GM19468 (cell line): ENCODE results near the gene AVP.
"Not testable (repeated sequence)": the region's sequence is repeated elsewhere in the genome, so short reads cannot be mapped to it uniquely, and the experiment has no call there.

ENCODE experiments used
- ATAC-seq: cut with Tn5 transposase; IDR thresholded peaks from one replicate; pipeline ENCODE4 v1.9.1; 2021; ENCODE audit warnings: mild to moderate bottlenecking, moderate library complexity, moderate number of reproducible peaks; ENCODE audit not compliant: unreplicated experiment; ENCODE audit errors: extremely low read depth

Gene AVP, protein sequence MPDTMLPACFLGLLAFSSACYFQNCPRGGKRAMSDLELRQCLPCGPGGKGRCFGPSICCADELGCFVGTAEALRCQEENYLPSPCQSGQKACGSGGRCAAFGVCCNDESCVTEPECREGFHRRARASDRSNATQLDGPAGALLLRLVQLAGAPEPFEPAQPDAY

DNA sequence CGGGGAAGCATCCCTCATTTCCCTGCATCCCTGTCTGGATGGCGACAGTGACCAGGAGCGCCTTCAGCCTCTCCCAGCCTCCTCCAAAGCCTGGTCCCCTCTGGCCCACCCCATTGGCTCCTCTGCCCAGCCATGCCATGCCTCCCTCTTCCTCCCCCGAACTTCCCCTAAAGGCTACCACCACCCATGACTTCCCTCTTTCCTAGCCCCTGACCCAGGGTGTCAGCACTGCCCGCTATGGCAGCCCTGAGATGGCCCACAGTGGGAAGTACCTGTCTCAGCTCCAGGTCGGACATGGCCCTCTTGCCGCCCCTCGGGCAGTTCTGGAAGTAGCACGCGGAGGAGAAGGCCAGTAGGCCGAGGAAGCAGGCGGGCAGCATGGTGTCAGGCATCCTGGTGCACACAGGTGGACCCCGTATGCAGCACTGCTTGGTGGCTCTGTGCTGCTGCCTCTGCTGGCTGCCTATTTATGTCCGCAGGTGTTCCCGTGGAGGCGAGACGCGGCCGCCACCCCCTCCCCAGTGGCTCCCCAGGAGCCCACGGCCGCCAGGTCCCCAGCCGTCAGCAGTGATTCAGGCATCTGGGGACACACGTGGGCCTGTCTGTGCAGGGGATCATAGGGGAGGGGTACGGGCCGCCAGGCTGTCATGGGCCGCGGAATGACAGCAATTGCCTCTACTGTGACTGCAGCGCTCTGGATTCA lies at the start of gene AVP:
Gene AVP (minus strand): TSS at position 442 of the 703 bp plus-strand sequence. CDS start 50 bp downstream, at position 392.
- no peak for ATAC-seq

DNA sequence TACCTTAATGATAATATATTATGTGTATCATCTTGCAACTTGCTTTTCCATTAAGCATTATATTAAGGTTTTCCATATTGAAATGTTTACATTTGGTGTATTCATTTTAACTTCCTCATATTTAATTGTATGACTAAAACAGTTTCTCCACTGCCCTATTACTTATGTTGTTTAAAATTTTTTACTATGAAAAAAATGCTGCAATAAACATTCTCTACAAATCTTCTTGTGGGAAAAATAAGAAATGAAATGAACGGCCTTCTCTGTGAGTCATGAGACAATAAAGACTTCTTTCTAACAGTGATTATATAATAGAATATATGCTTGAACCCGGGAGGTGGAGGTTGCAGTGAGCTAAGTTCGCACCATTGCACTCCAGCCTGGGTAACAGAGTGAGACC lies 49.6 kb upstream of the AVP start:
- ATAC-seq: no peak

DNA sequence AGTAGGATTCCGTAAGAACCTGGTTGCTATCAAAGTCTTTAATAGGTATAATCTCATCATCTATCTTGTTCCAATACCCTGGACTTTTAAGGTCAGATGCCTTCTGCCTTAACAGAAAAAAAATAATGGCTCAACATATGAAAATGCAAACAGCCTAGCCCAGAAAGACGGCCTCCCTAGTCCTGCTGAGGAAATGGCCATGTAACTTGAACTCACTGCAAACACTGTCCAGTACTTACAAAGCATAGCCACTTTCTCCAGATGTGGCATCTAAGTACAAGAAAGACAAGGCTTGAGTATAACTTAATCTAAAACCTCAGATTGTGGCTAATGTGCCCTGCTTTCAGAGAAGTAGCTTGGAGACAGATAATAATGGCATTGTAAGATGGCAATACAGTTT lies 48.6 kb upstream of the AVP start:
- ATAC-seq: no peak

DNA sequence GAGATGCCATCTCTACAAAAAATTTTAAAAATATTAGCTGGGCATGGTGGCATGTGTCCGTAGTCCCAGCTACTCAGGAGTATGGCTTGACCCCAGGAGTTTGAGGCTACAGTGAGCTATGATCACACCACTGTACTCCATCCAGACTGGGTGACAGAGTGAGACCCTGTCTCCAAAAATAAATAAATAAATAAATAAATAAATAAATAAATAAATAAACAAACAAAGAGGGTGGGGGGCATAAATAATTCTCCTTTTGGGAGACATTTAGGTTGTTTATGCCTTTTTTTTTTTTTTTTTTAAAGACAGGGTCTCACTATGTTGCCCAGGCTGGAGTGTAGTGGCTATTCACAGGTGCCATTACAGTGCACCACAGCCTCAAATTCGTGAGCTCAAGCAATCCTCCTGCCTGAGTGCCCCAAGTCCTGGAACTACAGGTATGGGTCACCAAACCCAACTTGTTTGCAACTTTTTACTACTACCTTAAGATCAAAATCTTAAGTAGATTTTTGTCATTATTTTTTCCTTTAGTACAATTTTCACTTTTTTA lies 45.6 kb upstream of the AVP start:
- no peak for ATAC-seq

DNA sequence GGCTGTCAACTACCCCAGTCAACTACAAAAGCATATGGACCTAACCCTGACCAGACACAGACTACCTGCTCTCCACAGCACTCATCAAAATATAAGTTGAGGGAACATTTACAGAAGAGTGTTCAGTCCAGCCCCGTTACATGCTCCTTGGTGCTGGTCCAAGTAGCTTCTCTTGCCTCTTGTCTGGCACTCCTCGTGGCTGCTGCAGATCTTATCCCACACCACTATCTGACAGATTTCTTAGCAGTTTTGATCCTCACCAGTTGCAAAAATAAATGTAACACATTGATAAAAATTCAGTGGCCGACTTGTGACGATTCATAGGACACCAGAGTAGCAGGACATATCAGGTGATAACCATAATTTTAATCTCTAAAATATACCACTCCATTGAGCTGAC lies 44.6 kb upstream of the AVP start:
- ATAC-seq: no peak

DNA sequence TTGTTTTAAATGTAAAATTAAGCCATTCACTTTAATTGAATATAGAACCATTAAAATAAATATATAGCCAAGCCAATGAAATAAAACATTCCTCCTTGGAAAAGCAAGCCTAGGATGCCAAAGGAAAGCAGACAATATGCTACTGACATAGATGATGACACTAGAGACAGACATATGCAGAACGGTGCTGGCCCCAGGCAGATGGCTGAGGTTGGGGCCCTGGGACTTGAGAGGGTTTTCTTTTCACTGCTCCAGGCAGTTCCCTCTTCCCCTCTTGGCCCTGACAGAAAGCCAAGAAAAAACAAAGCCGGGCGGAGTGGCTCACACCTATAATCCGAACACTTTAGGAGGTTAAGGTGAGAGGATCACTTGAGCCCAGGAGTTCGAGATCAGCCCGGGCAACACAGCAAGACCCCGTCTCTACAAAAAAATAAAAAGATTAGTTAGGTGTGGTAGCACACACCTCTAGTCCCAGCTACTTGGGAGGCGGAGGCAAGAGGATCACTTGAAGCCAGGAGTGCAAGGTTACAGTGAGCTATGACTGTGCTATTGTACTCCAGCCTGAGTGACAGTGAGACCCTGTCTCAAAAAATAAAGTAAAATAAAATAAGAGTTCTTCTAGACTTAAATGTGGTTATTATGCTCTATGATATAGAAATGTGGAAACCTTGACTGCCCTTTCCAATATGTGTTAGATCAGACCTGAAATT lies 43.9 kb upstream of the AVP start:
- no peak for ATAC-seq

DNA sequence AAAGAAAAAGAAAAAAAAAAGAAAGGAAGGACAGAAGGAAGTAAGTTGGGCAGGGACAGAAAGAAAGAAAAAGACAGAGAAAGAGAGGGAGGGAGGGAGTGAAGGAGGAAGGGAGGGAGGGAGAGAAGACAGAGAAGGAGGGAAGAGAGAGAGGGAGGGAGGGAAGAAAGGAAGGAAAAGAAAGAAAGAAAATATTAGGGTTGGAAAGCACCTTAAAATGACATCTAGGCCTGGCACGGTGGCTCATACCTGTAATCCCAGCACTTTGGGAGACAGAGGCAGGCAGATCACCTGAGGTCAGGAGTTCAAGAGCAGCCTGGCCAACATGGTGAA lies 42.0 kb upstream of the AVP start:
- no peak for ATAC-seq

DNA sequence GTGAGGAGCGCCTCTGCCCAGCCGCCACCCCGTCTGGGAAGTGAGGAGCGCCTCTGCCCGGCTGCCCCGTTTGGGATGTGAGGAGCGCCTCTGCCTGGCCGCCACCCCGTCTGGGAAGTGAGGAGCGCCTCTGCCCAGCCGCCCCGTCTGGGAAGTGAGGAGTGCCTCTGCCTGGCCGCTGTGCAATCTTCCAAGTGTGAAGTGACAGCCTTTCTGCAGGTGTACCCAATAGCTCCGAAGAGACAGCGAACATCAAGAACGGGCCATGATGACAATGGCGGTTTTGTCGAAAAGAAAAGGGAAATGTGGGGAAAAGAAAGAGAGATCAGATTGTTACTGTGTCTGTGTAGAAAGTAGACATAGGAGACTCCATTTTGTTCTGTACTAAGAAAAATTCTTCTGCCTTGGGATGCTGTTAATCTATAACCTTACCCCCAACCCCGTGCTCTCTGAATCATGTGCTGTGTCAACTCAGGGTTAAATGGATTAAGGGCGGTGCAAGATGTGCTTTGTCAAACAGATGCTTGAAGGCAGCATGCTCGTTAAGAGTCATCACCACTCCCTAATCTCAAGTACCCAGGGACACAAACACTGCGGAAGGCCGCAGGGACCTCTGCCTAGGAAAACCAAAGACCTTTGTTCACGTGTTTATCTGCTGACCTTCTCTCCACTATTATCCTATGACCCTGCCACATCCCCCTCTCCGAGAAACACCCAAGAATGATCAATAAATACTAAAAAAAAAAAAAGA lies 41.4 kb upstream of the AVP start:
- ATAC-seq: not testable (repeated sequence)

DNA sequence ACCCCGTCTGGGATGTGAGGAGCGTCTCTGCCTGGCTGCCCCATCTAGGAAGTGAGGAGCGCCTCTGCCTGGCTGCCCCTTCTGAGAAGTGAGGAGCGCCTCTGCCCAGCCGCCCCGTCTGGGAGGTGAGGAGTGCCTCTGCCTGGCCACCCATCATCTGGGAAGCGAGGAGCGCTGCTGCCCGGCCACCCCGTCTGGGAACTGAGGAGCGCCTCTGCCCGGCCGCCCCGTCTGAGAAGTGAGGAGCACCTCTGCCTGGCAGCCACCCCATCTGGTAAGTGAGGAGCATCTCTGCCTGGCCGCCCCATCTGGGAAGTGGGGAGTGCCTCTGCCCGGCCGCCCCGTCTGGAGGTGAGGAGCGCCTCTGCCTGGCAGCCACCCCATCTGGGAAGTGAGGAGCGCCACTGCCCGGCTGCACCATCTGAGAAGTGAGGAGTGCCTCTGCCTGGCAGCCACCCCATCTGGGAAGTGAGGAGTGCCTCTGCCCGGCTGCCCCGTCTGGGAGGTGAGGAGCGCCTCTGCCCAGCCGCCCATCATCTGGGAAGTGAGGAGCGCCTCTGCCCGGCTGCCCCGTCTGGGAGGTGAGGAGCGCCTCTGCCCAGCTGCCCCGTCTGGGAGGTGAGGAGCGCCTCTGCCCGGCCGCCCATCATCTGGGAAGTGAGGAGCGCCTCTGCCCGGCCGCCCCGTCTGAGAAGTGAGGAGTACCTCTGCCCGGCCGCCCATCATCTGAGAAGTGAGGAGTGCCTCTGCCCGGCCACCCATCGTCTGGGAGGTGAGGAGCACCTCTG lies 40.4 kb upstream of the AVP start:
- ATAC-seq: not testable (repeated sequence)

DNA sequence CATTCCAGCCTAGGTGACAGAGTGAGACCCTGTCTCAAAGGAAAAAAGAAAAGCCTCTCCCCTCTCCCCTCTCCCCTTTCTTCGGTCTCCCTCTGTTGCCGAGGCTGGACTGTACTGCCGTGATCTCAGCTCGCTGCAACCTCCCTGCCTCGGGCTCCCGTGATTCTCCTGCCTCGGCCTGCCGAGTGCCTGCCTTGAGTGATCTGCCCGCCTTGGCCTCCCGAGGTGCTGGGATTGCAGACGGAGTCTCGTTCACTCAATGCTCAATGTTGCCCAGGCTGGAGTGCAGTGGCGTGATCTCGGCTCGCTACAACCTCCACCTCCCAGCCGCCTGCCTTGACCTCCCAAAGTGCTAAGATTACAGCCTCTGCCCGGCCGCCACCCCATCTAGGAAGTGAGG lies 39.6 kb upstream of the AVP start:
- ATAC-seq: not testable (repeated sequence)

DNA sequence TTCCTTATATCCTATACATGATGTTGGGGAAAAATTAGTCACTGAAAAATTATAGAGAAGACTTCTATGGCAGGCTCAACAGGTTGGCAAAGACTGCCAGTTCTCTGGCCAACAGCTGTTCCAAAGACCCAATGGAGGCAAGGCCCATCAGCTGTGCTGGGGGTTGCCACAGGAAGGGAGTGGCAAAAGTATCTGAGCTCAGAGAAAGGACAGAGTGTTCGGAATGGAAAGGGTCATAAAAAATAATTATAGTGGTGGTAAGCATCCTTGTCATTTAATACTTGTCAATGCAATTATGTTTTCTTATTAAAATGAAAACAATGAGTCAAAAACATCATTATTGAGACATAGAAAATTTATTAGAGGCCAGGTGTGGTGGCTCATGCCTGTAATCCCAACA lies 39.0 kb upstream of the AVP start:
- no peak for ATAC-seq

DNA sequence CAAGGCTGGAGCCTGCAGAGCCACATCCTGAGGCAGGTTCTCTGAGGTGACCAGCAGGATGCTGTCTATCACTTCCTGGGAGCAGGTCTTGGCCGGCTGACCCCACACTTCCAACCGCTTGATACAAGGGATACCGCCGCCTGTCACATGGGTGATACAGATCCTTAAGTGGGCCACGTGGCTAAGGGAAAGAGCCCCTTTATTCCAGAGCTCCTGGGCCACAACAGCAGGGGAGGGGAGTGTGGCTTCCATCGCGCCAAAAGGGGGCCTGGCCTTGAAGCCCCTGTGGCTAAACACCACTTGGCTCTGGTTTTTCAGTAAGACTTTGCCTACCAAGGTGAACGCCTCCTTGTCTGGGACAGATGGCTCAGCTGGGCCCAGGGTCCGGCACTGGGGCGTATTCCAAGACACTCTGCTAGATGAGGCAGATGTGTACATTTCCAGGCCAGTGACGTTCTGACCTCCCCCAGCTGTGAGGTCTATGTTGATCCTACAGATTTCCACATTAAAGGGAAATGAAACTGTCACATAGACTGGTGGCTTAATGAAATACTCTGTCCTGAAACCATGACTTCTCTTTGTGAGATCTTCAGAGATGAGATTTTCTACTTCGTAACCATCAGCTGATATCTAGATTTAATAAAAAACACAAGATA lies 37.6 kb upstream of the AVP start:
- no peak for ATAC-seq

DNA sequence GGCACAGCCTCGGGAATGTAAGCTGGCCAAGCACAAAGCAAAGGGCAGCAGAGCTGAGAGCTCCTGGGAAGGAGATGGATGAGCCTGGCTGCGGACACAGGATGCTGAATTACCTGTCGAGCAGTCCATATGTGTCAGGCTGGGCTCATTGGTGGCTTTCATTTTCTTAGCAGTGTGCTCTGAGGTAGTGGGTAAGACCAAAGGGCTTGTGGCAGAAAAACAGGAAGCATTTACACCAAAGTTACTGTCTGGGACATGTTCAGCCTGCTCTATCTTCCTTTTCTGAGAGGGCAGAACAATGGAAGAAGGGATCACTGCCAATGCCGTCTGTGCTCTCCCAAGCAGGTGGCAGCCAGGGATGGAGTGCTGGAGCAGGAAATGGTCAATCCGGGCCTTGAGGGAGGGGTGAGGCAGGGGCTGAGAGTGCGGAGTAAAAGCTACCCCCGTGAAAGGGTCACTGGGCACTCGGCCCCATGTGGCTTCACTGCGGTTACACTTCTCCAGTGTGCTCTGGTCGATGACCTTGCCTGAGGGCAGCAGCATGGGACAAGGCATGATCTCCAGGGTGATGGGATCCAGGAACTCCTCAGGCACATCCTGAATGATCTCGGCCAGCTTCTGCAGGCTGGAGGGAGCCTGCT lies 36.9 kb upstream of the AVP start:
- no peak for ATAC-seq

DNA sequence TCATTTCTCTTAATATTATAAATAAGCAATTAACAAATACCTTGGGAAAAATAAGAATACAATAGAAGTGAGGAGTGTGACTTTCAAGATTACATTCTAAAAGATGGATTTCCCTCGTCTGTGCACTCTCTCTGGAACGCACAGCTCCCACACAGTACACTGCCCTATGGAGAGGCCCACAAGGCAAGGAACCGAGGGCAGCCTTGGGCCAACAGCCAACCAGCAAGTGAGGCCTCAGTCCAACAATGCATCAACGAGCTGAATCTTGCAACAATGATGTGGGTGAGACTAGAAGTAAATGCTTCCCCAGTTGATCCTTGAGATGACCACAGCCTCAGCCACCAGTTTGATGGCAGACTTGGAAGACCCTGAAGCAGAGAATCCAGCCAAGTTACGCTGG lies 34.5 kb upstream of the AVP start:
- no peak for ATAC-seq

DNA sequence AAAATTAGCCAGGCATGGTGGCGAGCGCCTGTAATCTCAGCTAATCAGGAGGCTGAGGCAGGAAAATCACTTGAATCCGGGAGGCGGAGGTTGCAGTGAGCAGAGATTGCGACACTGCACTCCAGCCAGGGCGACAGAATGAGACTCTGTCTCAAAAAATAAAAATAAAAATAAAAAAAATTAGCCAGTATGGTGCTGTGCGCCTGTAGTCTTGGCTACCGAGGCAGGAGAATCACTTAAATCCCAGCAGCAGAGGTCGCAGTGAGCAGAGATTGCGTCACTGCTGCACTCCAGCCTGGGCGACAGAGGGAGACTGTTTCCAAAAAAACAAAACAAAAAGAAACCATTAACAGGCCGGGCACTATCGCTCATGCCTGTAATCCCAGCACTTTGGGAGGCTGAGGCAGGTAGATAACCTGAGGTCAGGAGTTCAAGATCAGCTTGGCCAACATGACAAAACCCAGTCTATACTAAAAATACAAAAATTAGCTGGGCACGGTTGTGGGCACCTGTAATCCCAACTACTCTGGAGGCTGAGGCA lies 33.4 kb upstream of the AVP start:
- ATAC-seq: not testable (repeated sequence)

DNA sequence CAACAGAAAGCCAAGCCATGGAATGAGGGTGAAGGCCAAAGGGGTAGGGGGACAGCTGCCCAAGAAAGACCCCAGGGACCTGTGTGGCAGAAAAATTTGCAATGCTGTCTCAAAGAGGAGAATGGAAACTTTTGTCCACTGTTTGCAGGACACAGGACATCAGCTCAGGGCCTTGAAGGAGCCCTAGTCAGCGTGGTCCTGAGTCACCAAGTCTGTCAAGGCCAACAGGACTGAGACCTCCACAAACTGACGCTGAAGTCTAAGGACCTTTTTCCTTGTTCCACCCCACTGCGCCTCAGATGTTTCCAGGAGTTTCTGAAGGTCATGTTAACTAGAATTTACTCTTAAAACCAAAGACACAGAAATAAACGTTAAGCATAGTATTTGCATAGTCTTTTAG lies 31.8 kb upstream of the AVP start:
- ATAC-seq: no peak

DNA sequence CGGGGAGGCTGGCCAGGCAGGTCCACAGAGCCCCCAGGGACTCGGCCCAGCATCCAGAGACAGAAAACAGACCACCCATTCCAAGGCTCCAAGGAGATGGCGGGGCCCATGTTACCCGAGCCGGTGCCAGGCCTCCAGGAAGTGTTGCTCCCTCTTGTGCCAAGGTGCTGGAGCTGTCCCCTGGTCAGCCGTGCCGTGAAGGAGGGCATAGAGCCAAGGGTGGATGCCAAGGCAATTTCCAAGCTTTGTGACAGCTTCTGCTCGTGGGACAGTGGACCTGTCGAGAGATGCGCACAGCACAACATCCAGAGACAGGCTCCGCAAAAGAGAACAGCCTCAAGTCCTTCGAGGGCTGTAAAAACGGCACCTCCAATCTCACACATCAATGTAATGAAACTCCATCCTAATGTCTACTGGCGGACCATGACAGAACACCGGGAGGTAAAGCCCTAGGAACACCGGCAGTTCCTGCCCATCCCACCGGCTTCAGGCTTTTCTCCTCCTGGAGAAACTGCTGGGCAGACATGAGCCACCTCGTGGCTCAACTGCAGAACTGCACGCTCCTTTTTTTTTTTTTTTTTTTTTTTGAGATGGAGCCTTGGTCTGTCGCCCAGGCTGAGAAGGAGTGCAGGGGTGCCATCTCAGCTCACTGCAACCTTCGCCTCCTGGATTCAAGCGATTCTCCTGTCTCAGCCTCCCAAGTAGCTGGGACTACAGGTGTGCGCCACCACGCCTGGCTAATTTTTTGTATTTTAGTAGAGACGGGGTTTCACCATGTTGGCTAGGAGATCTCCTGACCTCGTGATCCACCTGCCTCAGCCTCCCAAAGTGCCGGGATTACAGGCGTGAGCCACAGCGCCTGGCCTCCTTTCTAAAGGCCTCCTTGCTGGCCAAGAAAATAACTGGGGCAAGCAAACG lies 30.9 kb upstream of the AVP start:
- no peak for ATAC-seq

DNA sequence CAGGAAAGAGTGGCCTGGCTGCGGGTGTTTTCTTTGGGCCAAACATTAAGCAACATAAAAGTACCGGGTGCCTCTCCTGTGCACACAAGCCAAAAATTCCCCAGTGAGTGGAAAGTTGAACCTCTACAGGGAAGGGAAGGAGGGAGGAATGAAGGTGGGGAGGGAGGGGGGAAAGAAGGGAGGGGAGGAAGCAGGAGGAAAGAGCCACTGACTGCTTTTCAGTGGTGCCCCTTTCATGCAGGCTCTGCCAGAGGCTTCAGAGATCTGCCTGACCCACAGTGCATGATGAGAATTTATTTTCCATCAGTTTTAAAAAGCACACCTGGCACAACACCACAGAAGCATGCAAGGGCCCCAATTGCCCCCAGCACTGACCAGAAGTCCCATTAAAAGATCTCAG lies 27.5 kb upstream of the AVP start:
- no peak for ATAC-seq
